Measurements from ENCODE around the gene ANKRD55.
"Not testable (repeated sequence)": the region's sequence is repeated elsewhere in the genome, so short reads cannot be mapped to it uniquely, and the experiment has no call there.

The ANKRD55 gene

GRCh38 chr5:56253126-56253525 lies 20.0 kb upstream of the ANKRD55 start:
- no peak for DNase-seq (ENCODE audit: low spot score)

DNA sequence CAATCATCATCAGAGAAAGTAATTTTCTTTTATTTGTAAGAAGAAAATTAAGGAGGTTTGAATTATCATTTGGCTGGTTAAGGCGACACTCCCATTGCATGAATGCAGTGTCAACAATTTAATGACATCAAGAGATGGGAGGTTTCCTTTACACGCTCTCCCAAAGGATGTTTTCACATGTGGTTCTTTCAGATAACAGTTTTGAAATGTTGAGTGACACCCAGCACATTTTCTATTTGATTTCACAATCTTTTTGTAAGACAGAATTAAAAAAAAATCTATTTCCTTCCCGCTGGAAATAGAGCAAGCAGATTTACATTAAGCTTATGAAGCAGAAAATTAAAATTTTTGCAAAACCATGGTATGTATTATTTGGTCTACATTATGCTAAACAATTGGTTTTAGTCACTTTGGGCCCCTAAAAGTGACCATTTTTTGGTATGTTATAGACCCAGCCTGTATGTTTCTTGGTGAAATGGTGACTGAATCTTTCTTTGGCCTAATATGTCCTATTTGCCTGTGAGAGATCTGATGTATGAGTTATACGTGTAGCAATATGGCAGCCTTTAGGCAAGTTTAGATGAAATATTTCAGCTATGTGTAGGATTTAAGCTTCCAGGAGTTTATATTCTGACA lies 18.9 kb upstream of the ANKRD55 start:
- no peak for DNase-seq (ENCODE audit: low spot score)

GRCh38 chr5:56251440-56251839 lies 18.3 kb upstream of the ANKRD55 start:
- DNase-seq (ENCODE audit: low spot score), result no peak

- DNase-seq (ENCODE audit: low spot score), result no peak
These were observed 16.9 kb upstream of the ANKRD55 start for GRCh38 chr5:56250011-56250410.

DNA sequence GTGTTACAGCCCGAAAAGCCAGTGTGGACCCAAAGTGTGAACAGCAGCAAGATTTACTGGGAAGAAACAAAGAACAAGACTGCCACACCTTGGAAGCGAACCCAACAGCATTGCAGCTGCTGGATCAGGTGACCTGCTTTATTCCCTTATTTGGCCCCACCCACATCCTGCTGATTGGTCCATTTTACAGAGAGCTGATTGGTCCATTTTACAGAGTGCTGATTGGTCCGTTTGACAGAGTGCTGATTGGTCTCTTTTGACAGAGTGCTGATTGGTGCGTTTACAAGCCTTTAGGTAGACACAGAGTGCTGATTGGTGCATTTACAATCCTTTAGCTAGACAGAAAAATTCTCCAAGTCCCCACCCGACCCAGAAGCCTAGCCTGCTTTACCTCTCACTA lies 16.0 kb upstream of the ANKRD55 start:
- DNase-seq (ENCODE audit: low spot score), result not testable (repeated sequence)

- DNase-seq (ENCODE audit: low spot score), result no peak
These were observed 14.5 kb upstream of the ANKRD55 start for GRCh38 chr5:56247592-56247991.

DNA sequence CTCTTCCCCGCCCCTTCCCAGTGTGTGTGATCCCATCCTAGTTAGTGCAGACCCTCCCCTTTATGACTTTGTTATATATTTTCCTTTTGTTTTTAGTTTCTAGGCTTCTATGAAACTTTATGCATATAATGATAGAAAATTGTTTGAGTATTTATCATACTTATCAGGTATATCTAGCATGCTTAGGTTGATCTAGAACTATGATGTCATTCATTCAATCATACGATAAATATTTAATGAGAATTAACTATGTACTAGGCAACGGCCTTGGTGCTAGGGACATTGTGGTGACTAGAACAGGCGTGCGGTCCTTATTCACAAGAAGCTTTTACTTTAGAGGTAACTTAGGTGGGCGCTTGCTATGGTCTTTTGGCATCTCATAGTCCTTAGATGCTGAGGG lies 13.6 kb upstream of the ANKRD55 start:
- no peak for DNase-seq (ENCODE audit: low spot score)

DNA sequence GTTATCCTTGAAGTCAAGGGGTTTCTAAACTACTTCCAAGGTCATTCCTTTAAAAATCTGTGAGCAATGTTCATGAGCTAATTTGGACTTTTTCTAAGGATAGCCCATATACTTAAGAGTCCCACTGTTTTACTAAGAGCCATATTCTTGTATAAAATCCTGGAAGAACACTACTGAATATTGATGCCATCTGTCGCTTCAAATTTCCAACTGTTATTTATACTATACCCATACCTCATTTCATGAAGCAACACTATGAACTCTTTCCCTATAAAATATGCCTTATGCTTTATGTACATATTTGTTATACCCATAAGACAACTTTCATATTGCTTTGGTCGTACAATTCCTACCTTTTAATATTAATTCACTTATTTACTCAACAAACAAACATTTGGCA lies 12.4 kb upstream of the ANKRD55 start:
- no peak for DNase-seq (ENCODE audit: low spot score)

DNA sequence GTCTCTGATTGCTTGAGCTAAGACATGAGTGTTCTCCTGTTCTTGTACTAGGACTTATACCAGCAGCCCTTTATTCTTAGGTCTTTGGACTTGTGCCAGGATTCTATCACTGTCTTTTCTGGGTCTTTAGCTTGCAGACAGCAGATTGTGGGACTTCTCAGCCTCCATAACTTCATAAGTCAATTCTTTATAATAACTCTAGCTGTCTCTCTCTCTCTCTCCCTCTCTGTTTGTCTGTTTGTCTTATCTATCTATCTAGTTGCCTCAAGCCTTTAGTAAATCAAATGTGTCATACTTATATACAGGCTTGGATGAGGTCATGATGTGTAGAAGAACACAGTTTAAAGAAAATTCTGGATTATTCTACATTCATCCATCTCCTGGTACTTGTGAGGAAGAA lies 11.5 kb upstream of the ANKRD55 start:
- no peak for DNase-seq (ENCODE audit: low spot score)

DNA sequence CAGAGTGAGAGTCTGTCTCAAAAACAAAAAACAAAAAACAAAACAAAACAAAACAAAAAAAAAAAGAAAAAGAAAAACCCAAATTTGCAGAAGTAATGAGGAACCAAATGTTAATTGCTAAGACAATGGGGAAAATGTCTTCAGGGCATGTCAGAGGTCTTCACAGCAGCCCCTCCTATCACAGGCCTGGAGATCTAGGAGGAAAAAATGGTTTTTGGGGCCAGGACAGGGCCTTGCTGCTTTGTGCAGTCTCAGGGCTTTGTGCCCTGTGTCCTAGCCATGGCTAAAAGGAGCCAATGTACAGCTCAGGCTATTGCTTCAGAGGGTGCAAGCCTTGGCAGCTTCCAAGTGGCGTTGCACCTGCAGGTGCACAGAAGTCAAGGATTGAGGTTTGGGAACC lies 9.1 kb upstream of the ANKRD55 start:
- DNase-seq (ENCODE audit: low spot score), result not testable (repeated sequence)

GRCh38 chr5:56232538-56232937 lies 592 bp downstream of the ANKRD55 start:
- no peak for DNase-seq (ENCODE audit: low spot score)

DNA sequence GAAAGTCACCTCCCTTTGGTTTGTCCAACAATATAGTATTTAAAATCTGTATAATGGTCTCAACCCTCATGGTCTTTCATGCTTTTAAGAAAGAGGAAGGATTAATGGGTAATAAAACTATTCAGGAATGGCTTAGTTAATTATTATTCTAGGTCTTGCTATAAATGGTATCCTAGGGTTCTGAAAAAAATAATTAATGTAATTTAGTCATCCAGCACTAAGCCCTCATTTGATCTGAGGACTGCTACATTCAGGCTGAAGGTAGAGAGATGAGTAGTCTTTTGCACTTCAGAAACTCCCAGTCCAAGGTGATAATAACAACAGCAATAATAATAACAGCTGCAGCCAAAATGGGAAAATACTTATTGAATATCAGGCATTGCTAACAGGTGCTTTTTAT lies 2.6 kb downstream of the ANKRD55 start:
- DNase-seq (ENCODE audit: low spot score), result no peak

DNA sequence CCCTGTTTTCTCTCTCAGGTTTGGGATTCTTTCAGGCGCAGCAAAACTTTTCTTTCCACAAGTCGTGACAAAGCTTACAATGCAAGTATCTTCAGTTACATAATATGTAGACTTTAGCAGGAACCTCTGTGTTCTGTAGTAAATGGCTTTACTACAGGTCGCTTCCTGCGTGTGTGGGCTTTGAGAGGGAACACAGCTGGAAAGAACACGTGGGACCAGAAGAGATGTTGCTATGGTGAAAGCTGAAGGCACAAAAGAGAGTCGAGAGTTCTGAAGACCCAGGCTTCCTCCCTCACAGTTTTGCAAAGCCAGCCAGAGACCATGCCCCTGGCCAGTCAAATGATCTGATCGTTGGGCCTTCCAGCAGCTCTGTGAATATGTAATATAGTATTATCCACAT lies 4.0 kb downstream of the ANKRD55 start:
- DNase-seq (ENCODE audit: low spot score), result no peak

DNA sequence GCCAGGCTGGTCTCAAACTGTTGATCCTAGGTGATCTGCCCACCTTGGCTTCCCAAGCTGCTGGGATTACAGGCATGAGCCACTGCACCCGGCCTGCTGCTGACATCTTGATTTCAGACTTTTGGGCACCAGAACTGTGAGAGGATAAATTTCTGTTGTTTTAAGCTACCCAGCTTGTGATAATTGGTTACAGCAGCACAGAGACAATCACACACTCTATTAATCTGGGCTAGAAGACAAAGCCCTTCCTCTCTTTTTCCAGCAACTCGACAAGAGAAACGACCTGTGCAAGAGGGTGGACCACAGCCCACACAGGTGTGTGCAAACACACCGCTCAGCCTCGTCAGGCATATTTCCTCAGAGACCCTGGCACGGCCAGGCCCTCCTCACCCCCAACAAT lies 4.5 kb downstream of the ANKRD55 start:
- DNase-seq (ENCODE audit: low spot score), result no peak

- no peak for DNase-seq (ENCODE audit: low spot score)
These were observed 5.4 kb downstream of the ANKRD55 start for GRCh38 chr5:56227691-56228090.

DNA sequence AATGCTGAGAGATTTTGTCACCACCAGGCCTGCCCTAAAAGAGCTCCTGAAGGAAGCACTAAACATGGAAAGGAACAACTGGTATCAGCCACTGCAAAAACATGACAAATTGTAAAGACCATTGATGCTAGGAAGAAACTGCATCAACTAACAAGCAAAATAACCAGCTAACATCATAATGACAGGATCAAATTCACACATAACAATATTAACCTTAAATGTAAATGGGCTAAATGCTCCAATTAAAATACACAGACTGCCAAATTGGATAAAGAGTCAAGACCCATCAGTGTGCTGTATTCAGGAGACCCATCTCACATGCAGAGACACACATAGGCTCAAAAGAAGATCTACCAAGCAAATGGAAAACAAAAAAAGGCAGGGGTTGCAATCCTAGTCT lies 9.8 kb downstream of the ANKRD55 start:
- DNase-seq (ENCODE audit: low spot score), result not testable (repeated sequence)

DNA sequence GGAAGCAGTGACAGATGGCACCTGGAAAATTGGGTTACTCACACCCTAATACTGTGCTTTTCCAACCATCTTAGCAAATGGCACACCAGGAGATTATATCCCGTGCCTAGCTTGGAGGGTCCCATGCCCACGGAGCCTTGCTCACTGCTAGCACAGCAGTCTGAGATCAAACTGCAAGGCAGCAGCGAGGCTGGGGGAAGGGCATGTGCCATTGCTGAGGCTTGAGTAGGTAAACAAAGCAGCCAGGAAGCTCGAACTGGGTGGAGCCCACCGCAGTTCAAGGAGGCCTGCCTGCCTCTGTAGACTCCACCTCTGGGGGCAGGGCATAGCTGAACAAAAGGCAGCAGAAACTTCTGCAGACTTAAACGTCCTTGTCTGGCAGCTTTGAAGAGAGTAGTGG lies 11.5 kb downstream of the ANKRD55 start:
- DNase-seq (ENCODE audit: low spot score), result not testable (repeated sequence)

DNA sequence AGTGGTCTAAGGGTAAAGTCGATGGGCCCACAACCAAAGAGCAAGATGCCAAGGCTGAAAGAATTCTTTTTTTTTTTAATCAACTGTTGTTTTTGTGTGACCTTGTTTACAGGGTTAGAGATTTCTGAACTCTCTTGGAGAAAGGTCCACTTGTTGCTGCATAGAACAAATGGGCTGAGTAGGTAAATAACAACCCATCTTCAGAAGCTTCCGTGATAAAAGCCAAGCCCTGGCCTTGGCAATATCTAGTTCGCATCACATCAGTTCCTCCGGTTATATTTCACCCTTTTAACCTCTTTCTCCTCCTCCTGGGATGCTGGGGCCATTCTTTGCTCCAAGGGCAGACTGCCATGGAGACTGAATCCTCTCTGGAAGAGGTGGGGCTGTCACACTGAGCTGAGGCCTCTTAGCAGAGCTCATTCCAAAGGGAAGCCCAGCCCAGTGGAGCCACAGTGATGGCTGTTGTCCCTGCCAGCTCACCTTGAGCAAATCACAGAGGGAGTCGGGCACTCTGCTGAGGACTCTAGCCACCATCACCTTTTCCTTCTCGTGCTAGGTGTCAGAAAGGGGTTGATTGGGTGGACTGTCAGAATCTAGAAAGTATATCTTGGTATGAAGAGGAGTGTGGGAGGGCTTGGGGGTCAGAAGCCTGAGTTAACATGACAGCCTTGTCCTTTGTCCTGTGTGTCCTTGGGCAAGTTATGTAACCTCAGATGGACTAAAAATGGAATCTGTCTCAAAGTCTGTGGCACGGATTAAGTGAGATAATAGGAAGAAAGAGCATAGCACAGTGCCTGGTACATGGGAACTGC lies 17.9 kb downstream of the ANKRD55 start:
- no peak for DNase-seq (ENCODE audit: low spot score)

GRCh38 chr5:56213886-56214535 lies 19.1 kb downstream of the ANKRD55 start:
- DNase-seq (ENCODE audit: low spot score), result not testable (repeated sequence)

DNA sequence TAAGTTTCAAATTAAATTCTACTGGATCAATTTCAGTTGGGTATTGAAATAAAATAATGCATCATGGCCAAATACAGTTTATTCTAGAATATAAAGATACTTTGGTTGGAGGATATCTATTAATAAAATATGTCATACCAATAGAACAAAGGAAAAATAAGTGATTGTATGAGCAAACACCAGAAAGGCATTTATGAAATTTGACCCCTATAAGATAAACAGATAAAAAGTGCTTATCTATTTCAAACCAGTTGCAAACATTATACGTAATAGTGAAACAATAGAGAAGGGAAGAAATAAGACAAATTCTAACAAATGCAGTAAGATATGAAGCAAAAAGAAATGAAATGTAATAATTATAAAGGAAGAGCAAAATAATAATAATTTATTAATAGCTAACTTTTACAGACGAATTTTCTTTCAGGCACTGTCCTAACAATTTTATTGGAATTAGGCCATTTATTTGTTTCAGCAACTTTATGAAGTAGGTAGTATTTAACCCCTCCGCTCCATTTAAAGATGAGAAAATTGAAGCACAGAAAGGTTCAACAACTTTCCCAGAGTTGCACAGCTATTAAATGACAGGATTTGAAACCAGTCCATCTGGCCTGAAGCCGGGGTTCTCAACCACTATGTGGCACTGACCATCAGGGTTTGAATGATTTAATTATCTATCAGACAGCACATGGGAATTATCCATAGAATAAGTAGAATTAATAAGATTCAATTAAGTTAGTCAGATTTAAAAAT lies 20.8 kb downstream of the ANKRD55 start:
- DNase-seq (ENCODE audit: low spot score), result no peak

DNA sequence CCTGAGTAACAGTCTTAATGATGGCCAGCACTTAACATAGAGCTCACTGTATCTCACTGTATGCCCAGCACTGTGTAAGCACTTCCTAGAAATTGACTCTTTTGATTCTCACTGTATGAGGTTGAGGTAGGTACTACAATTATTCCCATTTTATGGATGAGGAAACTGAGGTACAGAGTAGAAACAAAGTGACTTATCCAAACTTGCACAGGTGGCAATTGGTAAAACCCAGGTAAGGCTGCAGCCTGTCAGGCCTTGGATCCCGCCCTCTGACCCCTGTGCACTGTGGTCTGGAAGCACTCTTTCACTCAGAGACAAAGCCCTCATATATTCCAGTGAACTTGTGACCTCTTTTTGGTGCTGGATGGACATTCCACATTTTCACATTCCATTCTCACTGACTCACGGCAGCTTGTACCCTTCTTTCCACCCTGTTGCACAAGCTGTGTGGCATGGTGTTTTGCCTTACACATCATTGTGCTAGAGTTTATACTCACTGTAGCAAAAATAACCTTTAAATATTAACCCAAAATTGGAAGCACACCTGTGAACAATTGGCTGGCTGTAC lies 21.7 kb downstream of the ANKRD55 start:
- DNase-seq (ENCODE audit: low spot score), result no peak

- no peak for DNase-seq (ENCODE audit: low spot score)
These were observed 24.4 kb downstream of the ANKRD55 start for GRCh38 chr5:56208681-56209080.
